GM23338 (cell line): ENCODE data around the gene CELA1. TPM values are rescaled to one million over a fixed set of nuclear protein-coding genes. Genes with fewer than 3 reads are reported as not detected.

Experiments
- ATAC-seq: fragments of 200-7000 bp; cut with Tn5 transposase; 3 replicates; pipeline ENCODE4 v1.9.1; 2020
- DNase-seq: peaks from one replicate; pipeline ENCODE4 v3.0.0-alpha.2; 2015; ENCODE audit warnings: low spot score
- H2AFZ ChIP-seq: fragments of 200-600 bp; sonication (generic); 2 replicates; pipeline ENCODE4 v1.8.0; 2016; ENCODE audit warnings: antibody characterized with exemption, mild to moderate bottlenecking, moderate library complexity
- H3F3A ChIP-seq: fragments of 200-600 bp; sonication (generic); replicated peaks from 2 replicates; pipeline ENCODE4 v1.8.0; 2017; ENCODE audit warnings: antibody characterized with exemption, mixed run types, low read depth
- H3K27ac ChIP-seq: fragments of 200-600 bp; sonication (generic); 2 replicates; pipeline ENCODE4 v1.6.1; 2016; ENCODE audit warnings: low read depth
- H3K27me3 ChIP-seq: fragments of 200-600 bp; sonication (generic); 2 replicates; pipeline ENCODE4 v1.8.0; 2016; ENCODE audit warnings: mild to moderate bottlenecking, mixed run types, moderate library complexity; ENCODE audit not compliant: insufficient read depth
- H3K36me3 ChIP-seq: fragments of 200-600 bp; sonication (generic); 2 replicates; pipeline ENCODE4 v1.8.0; 2016; ENCODE audit warnings: mild to moderate bottlenecking; ENCODE audit not compliant: insufficient read depth
- H3K4me1 ChIP-seq: fragments of 200-600 bp; sonication (generic); 2 replicates; pipeline ENCODE4 v1.8.0; 2016; ENCODE audit warnings: mild to moderate bottlenecking, moderate library complexity; ENCODE audit not compliant: insufficient read depth
- H3K4me2 ChIP-seq: fragments of 200-600 bp; sonication (generic); 2 replicates; pipeline ENCODE4 v1.7.1; 2017; ENCODE audit warnings: mixed run types
- H3K4me3 ChIP-seq: fragments of 200-600 bp; sonication (generic); 2 replicates; pipeline ENCODE4 v1.6.1; 2016; ENCODE audit warnings: mixed run types
- H3K79me2 ChIP-seq: fragments of 200-600 bp; sonication (generic); replicated peaks from 2 replicates; pipeline ENCODE4 v1.8.0; 2017; ENCODE audit warnings: mild to moderate bottlenecking; ENCODE audit not compliant: insufficient read depth
- H3K9me2 ChIP-seq: fragments of 200-600 bp; sonication (generic); 2 replicates; pipeline ENCODE4 v1.8.0; 2017; ENCODE audit not compliant: insufficient read depth
- H4K20me1 ChIP-seq: fragments of 200-600 bp; sonication (generic); replicated peaks from 2 replicates; pipeline ENCODE4 v1.8.0; 2017; ENCODE audit warnings: mild to moderate bottlenecking; ENCODE audit not compliant: insufficient read depth
- H3K27ac Mint-ChIP-seq: 2 replicates; pipeline ENCODE4 v1.8.0; 2020; ENCODE audit warnings: inconsistent platforms, mild to moderate bottlenecking, moderate library complexity, mixed read lengths
- H3K27me3 Mint-ChIP-seq: 3 replicates; pipeline ENCODE4 v1.8.0; 2022; ENCODE audit warnings: low read depth, mild to moderate bottlenecking, moderate library complexity, mixed read lengths, inconsistent platforms; ENCODE audit not compliant: insufficient read depth, poor library complexity
- H3K36me3 Mint-ChIP-seq: 3 replicates; pipeline ENCODE4 v1.8.0; 2021; ENCODE audit warnings: low read depth, mild to moderate bottlenecking, inconsistent platforms, moderate library complexity, mixed read lengths
- H3K4me1 Mint-ChIP-seq: 3 replicates; pipeline ENCODE4 v1.8.0; 2020; ENCODE audit warnings: mild to moderate bottlenecking, inconsistent platforms, mixed read lengths
- H3K4me3 Mint-ChIP-seq: 3 replicates; pipeline ENCODE4 v1.8.0; 2021; ENCODE audit warnings: moderate library complexity, mild to moderate bottlenecking, inconsistent platforms, mixed read lengths
- H3K9me3 Mint-ChIP-seq: 3 replicates; pipeline ENCODE4 v1.8.0; 2020; ENCODE audit warnings: moderate library complexity, mild to moderate bottlenecking, inconsistent platforms, mixed read lengths
- CREB1 ChIP-seq: fragments of 250-450 bp; sonication (Bioruptor Pico); IDR thresholded peaks from 2 replicates; pipeline ENCODE4 v1.5.0; 2020; ENCODE audit warnings: low read depth, mild to moderate bottlenecking, moderate library complexity
- EZH2 ChIP-seq: fragments of 200-600 bp; sonication (generic); IDR thresholded peaks from one replicate; pipeline ENCODE4 v1.8.0; 2017; ENCODE audit warnings: antibody characterized with exemption, mild to moderate bottlenecking, low read depth; ENCODE audit not compliant: unreplicated experiment
- EZH2phosphoT487 ChIP-seq: fragments of 200-600 bp; sonication (generic); IDR thresholded peaks from one replicate; pipeline ENCODE4 v1.8.1; 2018; ENCODE audit warnings: antibody characterized with exemption; ENCODE audit not compliant: unreplicated experiment
- JUNB ChIP-seq: IDR thresholded peaks from one replicate; pipeline ENCODE4 v1.6.1; 2016; ENCODE audit warnings: antibody characterized with exemption; ENCODE audit not compliant: unreplicated experiment
- NANOG ChIP-seq: IDR thresholded peaks from 2 replicates; pipeline ENCODE4 v1.6.1; 2016; ENCODE audit warnings: antibody characterized with exemption, borderline replicate concordance
- POLR2AphosphoS5 ChIP-seq: IDR thresholded peaks from 2 replicates; pipeline ENCODE4 v1.6.1; 2016; ENCODE audit warnings: antibody characterized with exemption, low read depth
- STAT1 ChIP-seq: IDR thresholded peaks from one replicate; pipeline ENCODE4 v1.6.1; 2016; ENCODE audit warnings: antibody characterized with exemption; ENCODE audit not compliant: unreplicated experiment
- ZNF114 ChIP-seq: fragments of 250-450 bp; sonication (Bioruptor Pico); IDR thresholded peaks from 2 replicates; pipeline ENCODE4 v1.5.0; 2020; ENCODE audit warnings: mild to moderate bottlenecking, moderate library complexity
- ZNF331 ChIP-seq: fragments of 250-450 bp; sonication (Bioruptor Pico); IDR thresholded peaks from 2 replicates; pipeline ENCODE4 v1.5.0; 2020; ENCODE audit warnings: low read depth, mild to moderate bottlenecking, moderate library complexity
- ZNF462 ChIP-seq: fragments of 250-450 bp; sonication (Bioruptor Pico); IDR thresholded peaks from 2 replicates; pipeline ENCODE4 v1.5.0; 2020; ENCODE audit warnings: mild to moderate bottlenecking, moderate library complexity
- polyA plus RNA-seq: library from polyadenylated mRNA; unstranded; fragments of >200 nt; fragmentation: Nextera tagmentation; extraction: Ambion mirVana; gene quantifications from 2 replicates; pipeline ENCODE4 v1.2.1, GENCODE V29; 2016
- total RNA-seq: library from RNA; depleted of rRNA; stranded (reverse); fragments of >200 nt; shearing (Covaris generic); gene quantifications from 2 replicates; pipeline ENCODE4 v1.2.3, GENCODE V29; 2014
- TF ChIP-seq, protein P1 (sequence below): IDR thresholded peaks from 2 replicates; pipeline ENCODE4 v1.6.1; 2016; ENCODE audit warnings: antibody characterized with exemption
- TF ChIP-seq, protein P2 (sequence below), 2 experiments: fragments of 200-600 bp in 1 of 2; sonication (generic) in 1 of 2; conservative IDR thresholded peaks; 2 replicates each; pipeline versions ENCODE4 v1.5.1 to v1.6.1; 2016 to 2017; ENCODE audit warnings: antibody characterized with exemption in 2 of 2, low read depth in 2 of 2, mild to moderate bottlenecking in 2 of 2, moderate library complexity in 1 of 2
- TF ChIP-seq, protein P3 (sequence below): IDR thresholded peaks from one replicate; pipeline ENCODE4 v1.6.1; 2018; ENCODE audit warnings: antibody characterized with exemption; ENCODE audit not compliant: unreplicated experiment

The CELA1 gene
- total and polyA plus RNA-seq, 2 experiments from 2014 or later: not detected

- ATAC-seq (no peak), DNase-seq (no peak)
- Histone ChIP-seq H3K36me3 (no peaks in the 10 kb centered on the region), H3F3A (peaks cover 21% of the 10 kb centered on the region), H2AFZ (peak overlapping the region; percentile 84), H3K79me2 (peaks cover 12% of the 10 kb centered on the region), H4K20me1 (no peaks in the 10 kb centered on the region; the same call in 1 of the 2 replicates), H3K4me2 (peak overlapping the region; percentile 99), H3K4me3 (peak overlapping the region; percentile 97), H3K4me1 (peaks cover 35% of the 10 kb centered on the region), H3K27ac (peak overlapping the region; percentile 95), H3K9me2 (no peaks in the 10 kb centered on the region; the same call in 1 of the 2 replicates), H3K27me3 (no peaks in the 10 kb centered on the region)
- H3K27ac Mint-ChIP-seq: peak overlapping the region; percentile 45
- H3K9me3 Mint-ChIP-seq: no peaks in the 10 kb centered on the region
- H3K4me3 Mint-ChIP-seq: peak overlapping the region; percentile 92
- H3K27me3 Mint-ChIP-seq: peaks cover 39% of the 10 kb centered on the region
- H3K36me3 Mint-ChIP-seq: peaks cover 6% of the 10 kb centered on the region; the same call in 2 of the 3 replicates
- TF ChIP-seq NANOG (no peak), EZH2phosphoT487 (no peak), JUNB (no peak), POLR2AphosphoS5 (no peak), ZNF331 (CRISPR knock-in tag) (no peak), ZNF462 (CRISPR knock-in tag) (no peak), CREB1 (CRISPR knock-in tag) (no peak), ZNF114 (CRISPR knock-in tag) (no peak), EZH2 (no peak), STAT1 (no peak)
- TF ChIP-seq, protein P1, sequence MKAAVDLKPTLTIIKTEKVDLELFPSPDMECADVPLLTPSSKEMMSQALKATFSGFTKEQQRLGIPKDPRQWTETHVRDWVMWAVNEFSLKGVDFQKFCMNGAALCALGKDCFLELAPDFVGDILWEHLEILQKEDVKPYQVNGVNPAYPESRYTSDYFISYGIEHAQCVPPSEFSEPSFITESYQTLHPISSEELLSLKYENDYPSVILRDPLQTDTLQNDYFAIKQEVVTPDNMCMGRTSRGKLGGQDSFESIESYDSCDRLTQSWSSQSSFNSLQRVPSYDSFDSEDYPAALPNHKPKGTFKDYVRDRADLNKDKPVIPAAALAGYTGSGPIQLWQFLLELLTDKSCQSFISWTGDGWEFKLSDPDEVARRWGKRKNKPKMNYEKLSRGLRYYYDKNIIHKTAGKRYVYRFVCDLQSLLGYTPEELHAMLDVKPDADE: no peak
- TF ChIP-seq, protein P2, sequence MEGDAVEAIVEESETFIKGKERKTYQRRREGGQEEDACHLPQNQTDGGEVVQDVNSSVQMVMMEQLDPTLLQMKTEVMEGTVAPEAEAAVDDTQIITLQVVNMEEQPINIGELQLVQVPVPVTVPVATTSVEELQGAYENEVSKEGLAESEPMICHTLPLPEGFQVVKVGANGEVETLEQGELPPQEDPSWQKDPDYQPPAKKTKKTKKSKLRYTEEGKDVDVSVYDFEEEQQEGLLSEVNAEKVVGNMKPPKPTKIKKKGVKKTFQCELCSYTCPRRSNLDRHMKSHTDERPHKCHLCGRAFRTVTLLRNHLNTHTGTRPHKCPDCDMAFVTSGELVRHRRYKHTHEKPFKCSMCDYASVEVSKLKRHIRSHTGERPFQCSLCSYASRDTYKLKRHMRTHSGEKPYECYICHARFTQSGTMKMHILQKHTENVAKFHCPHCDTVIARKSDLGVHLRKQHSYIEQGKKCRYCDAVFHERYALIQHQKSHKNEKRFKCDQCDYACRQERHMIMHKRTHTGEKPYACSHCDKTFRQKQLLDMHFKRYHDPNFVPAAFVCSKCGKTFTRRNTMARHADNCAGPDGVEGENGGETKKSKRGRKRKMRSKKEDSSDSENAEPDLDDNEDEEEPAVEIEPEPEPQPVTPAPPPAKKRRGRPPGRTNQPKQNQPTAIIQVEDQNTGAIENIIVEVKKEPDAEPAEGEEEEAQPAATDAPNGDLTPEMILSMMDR (conservative IDR thresholded peaks at IDR 0.05; ENCODE audit: low read depth in 2 of 2): no peak
- TF ChIP-seq, protein P3, sequence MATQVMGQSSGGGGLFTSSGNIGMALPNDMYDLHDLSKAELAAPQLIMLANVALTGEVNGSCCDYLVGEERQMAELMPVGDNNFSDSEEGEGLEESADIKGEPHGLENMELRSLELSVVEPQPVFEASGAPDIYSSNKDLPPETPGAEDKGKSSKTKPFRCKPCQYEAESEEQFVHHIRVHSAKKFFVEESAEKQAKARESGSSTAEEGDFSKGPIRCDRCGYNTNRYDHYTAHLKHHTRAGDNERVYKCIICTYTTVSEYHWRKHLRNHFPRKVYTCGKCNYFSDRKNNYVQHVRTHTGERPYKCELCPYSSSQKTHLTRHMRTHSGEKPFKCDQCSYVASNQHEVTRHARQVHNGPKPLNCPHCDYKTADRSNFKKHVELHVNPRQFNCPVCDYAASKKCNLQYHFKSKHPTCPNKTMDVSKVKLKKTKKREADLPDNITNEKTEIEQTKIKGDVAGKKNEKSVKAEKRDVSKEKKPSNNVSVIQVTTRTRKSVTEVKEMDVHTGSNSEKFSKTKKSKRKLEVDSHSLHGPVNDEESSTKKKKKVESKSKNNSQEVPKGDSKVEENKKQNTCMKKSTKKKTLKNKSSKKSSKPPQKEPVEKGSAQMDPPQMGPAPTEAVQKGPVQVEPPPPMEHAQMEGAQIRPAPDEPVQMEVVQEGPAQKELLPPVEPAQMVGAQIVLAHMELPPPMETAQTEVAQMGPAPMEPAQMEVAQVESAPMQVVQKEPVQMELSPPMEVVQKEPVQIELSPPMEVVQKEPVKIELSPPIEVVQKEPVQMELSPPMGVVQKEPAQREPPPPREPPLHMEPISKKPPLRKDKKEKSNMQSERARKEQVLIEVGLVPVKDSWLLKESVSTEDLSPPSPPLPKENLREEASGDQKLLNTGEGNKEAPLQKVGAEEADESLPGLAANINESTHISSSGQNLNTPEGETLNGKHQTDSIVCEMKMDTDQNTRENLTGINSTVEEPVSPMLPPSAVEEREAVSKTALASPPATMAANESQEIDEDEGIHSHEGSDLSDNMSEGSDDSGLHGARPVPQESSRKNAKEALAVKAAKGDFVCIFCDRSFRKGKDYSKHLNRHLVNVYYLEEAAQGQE: no peak
- peaks cover 43% of the 10 kb centered on the region for H3K4me1 Mint-ChIP-seq
Observed at GRCh38 chr12:51390457-51390856, 44.0 kb upstream of the CELA1 start.
